ENCODE measurements around the gene GGT5. TPM values are rescaled to one million over a fixed set of nuclear protein-coding genes. Genes with fewer than 3 reads are reported as not detected.

GGT5 gene
- total RNA-seq, 1 experiment from 2014 or later: not detected

GRCh38 chr22:24209687-24210086, 35.2 kb downstream of the GGT5 start:
- intact Hi-C loops (cut with micrococcal nuclease; ENCODE audit: unreplicated experiment): loop anchor here (5.0 to 10.0 kb wide), 2 partner anchors 38 to 95 kb away; partner anchors contain the start of gene GGT5
- H3K27ac ChIP-seq: peak overlapping the region; percentile 99
- H3K4me2 ChIP-seq: no peak overlapping the region
- H2AFZ ChIP-seq: no peak overlapping the region
- no TSS peak for BruUV-seq (replicated peaks)
- H3K4me3 ChIP-seq: no peak overlapping the region
- ChIA-PET POLR2A (ENCODE audit: unreplicated experiment) (no interaction called here), CTCF (no interaction called here)
- H3F3A ChIP-seq (ENCODE audit: insufficient read depth, low read depth): peaks cover 45% of the 10 kb centered on the region
- peaks cover 54% of the 10 kb centered on the region for H3K4me1 ChIP-seq (replicated peaks; ENCODE audit: insufficient read depth)
- H3K9me2 ChIP-seq (ENCODE audit: insufficient read depth): no peaks in the 10 kb centered on the region
- H3K79me2 ChIP-seq (ENCODE audit: low read depth): no peaks in the 10 kb centered on the region
- 0 out of 2 replicates have a peak, but pooled peaks cover 3% of the 10 kb centered on the region for H3K9me3 ChIP-seq (ENCODE audit: insufficient read depth, low read depth)
- no peaks in the 10 kb centered on the region for H4K20me1 ChIP-seq (ENCODE audit: insufficient read depth)
- H3K27me3 ChIP-seq (ENCODE audit: insufficient read depth, low read depth): no peaks in the 10 kb centered on the region
- no peak for DNase-seq
- H3K36me3 ChIP-seq (ENCODE audit: low read depth): no peaks in the 10 kb centered on the region
- no peak for TF ChIP-seq CTCF (conservative IDR thresholded peaks at IDR 0.05)
- TF ChIP-seq EZH2 (IDR thresholded peaks at IDR 0.05; ENCODE audit: low read depth): no peak

GRCh38 chr22:24209016-24209415, 35.9 kb downstream of the GGT5 start:
- Histone ChIP-seq H3K4me1 (replicated peaks; ENCODE audit: insufficient read depth) (peaks cover 57% of the 10 kb centered on the region), H3K9me2 (ENCODE audit: insufficient read depth) (no peaks in the 10 kb centered on the region), H3K79me2 (ENCODE audit: low read depth) (no peaks in the 10 kb centered on the region), H3K36me3 (ENCODE audit: low read depth) (no peaks in the 10 kb centered on the region), H3K4me3 (no peak overlapping the region), H3K27ac (peak overlapping the region; percentile 99), H2AFZ (no peak overlapping the region), H3F3A (ENCODE audit: insufficient read depth, low read depth) (peaks cover 45% of the 10 kb centered on the region), H3K4me2 (no peak overlapping the region), H3K27me3 (ENCODE audit: insufficient read depth, low read depth) (no peaks in the 10 kb centered on the region), H3K9me3 (ENCODE audit: insufficient read depth, low read depth) (0 out of 2 replicates have a peak, but pooled peaks cover 3% of the 10 kb centered on the region), H4K20me1 (ENCODE audit: insufficient read depth) (no peaks in the 10 kb centered on the region)
- no TSS peak for BruUV-seq (replicated peaks)
- ChIA-PET CTCF (interaction anchor here (0.6 kb wide), 1 partner anchor 31 kb away, joined by 3 read pairs; no protein-coding TSS in a partner anchor), POLR2A (ENCODE audit: unreplicated experiment) (no interaction called here)
- no peak for DNase-seq
- TF ChIP-seq EZH2 (IDR thresholded peaks at IDR 0.05; ENCODE audit: low read depth): no peak
- TF ChIP-seq CTCF (conservative IDR thresholded peaks at IDR 0.05): no peak
- intact Hi-C loops (cut with micrococcal nuclease; ENCODE audit: unreplicated experiment): loop anchor here (5.0 to 10.0 kb wide), 2 partner anchors 38 to 96 kb away; partner anchors contain the start of gene GGT5

- Histone ChIP-seq H3K9me3 (ENCODE audit: insufficient read depth, low read depth) (0 out of 2 replicates have a peak, but pooled peaks cover 3% of the 10 kb centered on the region), H3K36me3 (ENCODE audit: low read depth) (no peaks in the 10 kb centered on the region), H2AFZ (peak overlapping the region; percentile 71; the same call in 1 of the 2 replicates), H3K9me2 (ENCODE audit: insufficient read depth) (no peaks in the 10 kb centered on the region), H4K20me1 (ENCODE audit: insufficient read depth) (no peaks in the 10 kb centered on the region), H3K27ac (peak overlapping the region; percentile 99), H3K4me2 (peak overlapping the region; percentile 62), H3F3A (ENCODE audit: insufficient read depth, low read depth) (peaks cover 51% of the 10 kb centered on the region), H3K4me1 (replicated peaks; ENCODE audit: insufficient read depth) (peaks cover 65% of the 10 kb centered on the region), H3K4me3 (no peak overlapping the region; the same call in 1 of the 2 replicates), H3K27me3 (ENCODE audit: insufficient read depth, low read depth) (no peaks in the 10 kb centered on the region), H3K79me2 (ENCODE audit: low read depth) (no peaks in the 10 kb centered on the region)
- ChIA-PET POLR2A (ENCODE audit: unreplicated experiment) (interaction anchor here (0.7 kb wide), 1 partner anchor 314 kb away, joined by 3 read pairs; the partner anchor contains the start of gene MIF), CTCF (interaction anchor here (0.6 kb wide), 1 partner anchor 32 kb away, joined by 3 read pairs; no protein-coding TSS in a partner anchor)
- intact Hi-C loops (cut with micrococcal nuclease; ENCODE audit: unreplicated experiment): loop anchor here (5.0 to 10.0 kb wide), 2 partner anchors 39 to 97 kb away; partner anchors contain the start of gene GGT5
- no peak for TF ChIP-seq CTCF (conservative IDR thresholded peaks at IDR 0.05)
- TF ChIP-seq EZH2 (IDR thresholded peaks at IDR 0.05; ENCODE audit: low read depth): no peak
- no TSS peak for BruUV-seq (replicated peaks)
- peak; percentile 55 to 100 for DNase-seq
These were observed 36.7 kb downstream of the GGT5 start for GRCh38 chr22:24208012-24208749.

All from PC-9 (cell line).